Stimulated activated CD8-positive, alpha-beta memory T cell treated with anti-CD3 and anti-CD28 coated beads, Interleukin-12 subunit alpha, Interleukin-12 subunit beta, amount 100 ng/mL, for 1 hour (primary cell): ENCODE data around the gene PLCE1.
"Not testable (repeated sequence)": the region's sequence is repeated elsewhere in the genome, so short reads cannot be mapped to it uniquely, and the experiment has no call there.

Source experiments
- DNase-seq: peaks from one replicate; pipeline ENCODE4 v3.0.0-alpha.2; 2020; ENCODE audit warnings: low read depth

PLCE1 gene

GRCh38 chr10:93993782-93994437, at the start of gene PLCE1:
TSS of gene PLCE1 (plus strand) at chr10:93993931. CDS start at chr10:94031047, 37,116 bp downstream.
- no peak for DNase-seq

- no peak for DNase-seq
Measured at GRCh38 chr10:93945819-93946218, 47.9 kb upstream of the PLCE1 start.

- DNase-seq, result no peak
Measured at GRCh38 chr10:93947055-93947454, 46.7 kb upstream of the PLCE1 start.

- no peak for DNase-seq
Measured at GRCh38 chr10:93947524-93947923, 46.2 kb upstream of the PLCE1 start.

GRCh38 chr10:93951905-93952304, 41.8 kb upstream of the PLCE1 start:
- no peak for DNase-seq

- DNase-seq, result no peak
Measured at GRCh38 chr10:93954299-93954698, 39.4 kb upstream of the PLCE1 start.

- DNase-seq, result no peak
Measured at GRCh38 chr10:93954726-93955363, 38.9 kb upstream of the PLCE1 start.

GRCh38 chr10:93958834-93959233, 34.9 kb upstream of the PLCE1 start:
- no peak for DNase-seq

- not testable (repeated sequence) for DNase-seq
Measured at GRCh38 chr10:93960988-93961387, 32.7 kb upstream of the PLCE1 start.

- DNase-seq, result no peak
Measured at GRCh38 chr10:93962973-93963372, 30.8 kb upstream of the PLCE1 start.

GRCh38 chr10:93963434-93963833, 30.3 kb upstream of the PLCE1 start:
- no peak for DNase-seq

- DNase-seq, result no peak
Measured at GRCh38 chr10:93965911-93966310, 27.8 kb upstream of the PLCE1 start.

GRCh38 chr10:93967756-93968155, 26.0 kb upstream of the PLCE1 start:
- DNase-seq, result no peak

- DNase-seq, result no peak
Measured at GRCh38 chr10:93968540-93968945, 25.2 kb upstream of the PLCE1 start.

- not testable (repeated sequence) for DNase-seq
Measured at GRCh38 chr10:93970433-93971010, 23.2 kb upstream of the PLCE1 start.

GRCh38 chr10:93973748-93974445, 19.8 kb upstream of the PLCE1 start:
- DNase-seq, result no peak

GRCh38 chr10:93977442-93977841, 16.3 kb upstream of the PLCE1 start:
- no peak for DNase-seq

- DNase-seq, result no peak
Measured at GRCh38 chr10:93980486-93980885, 13.2 kb upstream of the PLCE1 start.

GRCh38 chr10:93991114-93991513, 2.6 kb upstream of the PLCE1 start:
- DNase-seq, result no peak

- DNase-seq, result no peak
Measured at GRCh38 chr10:93991596-93992284, 2.0 kb upstream of the PLCE1 start.

- DNase-seq, result no peak
Measured at GRCh38 chr10:93992400-93993030, 1.2 kb upstream of the PLCE1 start.

GRCh38 chr10:93993414-93993781, 333 bp upstream of the PLCE1 start:
- DNase-seq, result no peak
